Activated effector memory CD4-positive, alpha-beta T cell treated with Interleukin-2 at 50 U/mL for 16 hours (primary cell): ENCODE results near the gene STMN3.
"Not testable (repeated sequence)": the region's sequence is repeated elsewhere in the genome, so short reads cannot be mapped to it uniquely, and the experiment has no call there.

ENCODE experiments used
- DNase-seq: peaks from one replicate; pipeline ENCODE4 v3.0.0-alpha.2; 2020

Gene STMN3

GRCh38 chr20:63653974-63654668 is 897 bp upstream of the STMN3 start:
- DNase-seq = no peak

GRCh38 chr20:63652192-63652980 is 838 bp downstream of the STMN3 start:
- peak; percentile 25 for DNase-seq

DNA sequence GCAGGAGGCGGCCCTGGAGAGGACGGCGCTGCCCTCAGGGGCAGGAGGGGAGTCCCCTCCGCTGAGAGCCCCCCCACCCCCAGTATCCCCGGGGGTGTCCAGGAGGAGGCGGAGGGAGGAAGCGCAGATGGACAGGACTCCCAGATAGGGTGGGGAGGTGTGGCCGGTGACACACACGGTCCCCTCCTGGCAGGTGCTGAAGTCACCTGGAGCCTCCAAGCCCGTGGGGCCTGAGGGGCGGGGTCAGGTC is 1.4 kb downstream of the STMN3 start:
- DNase-seq = no peak

DNA sequence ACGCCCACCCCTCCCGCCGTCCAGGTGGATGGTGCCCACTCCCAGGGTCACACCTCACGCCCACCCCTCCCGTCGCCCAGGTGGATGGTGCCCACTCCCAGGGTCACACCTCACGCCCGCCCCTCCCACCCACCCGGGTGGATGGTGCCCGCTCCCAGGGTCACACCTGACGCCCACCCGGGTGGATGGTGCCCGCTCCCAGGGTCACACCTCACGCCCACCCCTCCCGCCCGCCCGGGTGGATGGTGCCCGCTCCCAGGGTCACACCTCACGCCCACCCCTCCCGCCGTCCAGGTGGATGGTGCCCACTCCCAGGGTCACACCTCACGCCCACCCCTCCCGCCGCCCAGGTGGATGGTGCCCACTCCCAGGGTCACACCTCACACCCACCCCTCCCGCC is 2.7 kb downstream of the STMN3 start:
- DNase-seq = not testable (repeated sequence)

- DNase-seq = no peak
Observed at GRCh38 chr20:63648895-63649589, 4.2 kb downstream of the STMN3 start.

DNA sequence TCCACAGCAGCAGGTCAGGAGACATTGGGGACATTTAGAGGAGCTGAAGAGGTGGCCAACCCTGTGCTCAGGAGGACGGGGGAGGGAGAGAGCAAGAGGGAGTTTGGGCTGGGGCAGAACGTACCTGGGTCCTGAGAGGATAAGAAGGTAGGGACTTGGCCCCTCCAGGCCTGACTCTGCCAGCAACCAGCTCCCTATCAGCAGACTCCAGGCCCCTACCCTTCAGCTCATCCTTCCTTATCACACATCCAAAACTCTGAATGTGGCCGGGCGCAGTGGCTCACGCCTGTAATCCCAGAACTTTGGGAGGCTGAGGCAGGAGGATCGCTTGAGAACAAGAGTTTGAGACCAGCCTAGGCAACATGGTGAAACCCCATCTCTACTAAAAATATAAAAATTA is 5.0 kb downstream of the STMN3 start:
- no peak for DNase-seq

DNA sequence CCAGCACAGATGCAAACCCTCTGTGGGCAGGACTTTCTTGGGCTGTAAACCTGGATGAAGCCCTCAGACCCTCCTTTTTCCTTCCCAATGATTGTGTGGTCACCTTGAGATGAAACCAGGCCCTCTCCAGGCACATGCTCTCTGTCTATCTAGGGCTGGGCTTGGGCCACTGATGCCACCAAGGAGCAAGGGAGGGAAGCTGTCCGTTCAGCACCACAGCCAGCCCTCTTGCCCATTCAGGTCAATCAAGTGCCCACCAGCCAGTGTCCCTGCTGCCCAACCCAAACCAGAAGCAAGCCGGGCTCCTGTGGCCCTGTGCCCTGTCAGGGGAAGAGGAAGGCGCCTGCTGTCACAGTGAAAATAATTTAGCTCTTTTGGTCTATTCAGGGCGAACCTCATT is 8.0 kb downstream of the STMN3 start:
- DNase-seq = no peak

DNA sequence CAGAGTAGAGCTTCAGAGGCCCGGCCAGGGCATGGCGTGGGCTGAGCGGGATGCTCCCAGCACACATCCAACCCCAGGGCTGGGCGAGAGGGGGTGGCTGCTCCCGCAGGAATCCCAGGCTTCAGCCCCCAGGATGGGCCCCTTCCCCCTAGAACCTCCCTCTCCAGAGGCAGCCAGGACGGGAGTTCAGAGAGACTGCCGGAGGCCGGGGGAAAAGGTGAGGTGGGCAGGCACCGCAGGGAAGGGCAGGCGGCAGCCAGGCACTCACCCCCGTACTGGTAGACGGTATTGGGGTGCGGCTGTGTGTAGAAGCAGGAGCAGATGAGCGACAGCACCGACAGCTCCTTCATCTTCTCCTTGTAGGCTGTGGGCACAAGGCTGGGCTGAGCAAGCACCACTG is 9.3 kb downstream of the STMN3 start:
- DNase-seq = no peak

GRCh38 chr20:63643499-63643898 is 9.7 kb downstream of the STMN3 start:
- no peak for DNase-seq

GRCh38 chr20:63642527-63643247 is 10.5 kb downstream of the STMN3 start:
- no peak for DNase-seq

DNA sequence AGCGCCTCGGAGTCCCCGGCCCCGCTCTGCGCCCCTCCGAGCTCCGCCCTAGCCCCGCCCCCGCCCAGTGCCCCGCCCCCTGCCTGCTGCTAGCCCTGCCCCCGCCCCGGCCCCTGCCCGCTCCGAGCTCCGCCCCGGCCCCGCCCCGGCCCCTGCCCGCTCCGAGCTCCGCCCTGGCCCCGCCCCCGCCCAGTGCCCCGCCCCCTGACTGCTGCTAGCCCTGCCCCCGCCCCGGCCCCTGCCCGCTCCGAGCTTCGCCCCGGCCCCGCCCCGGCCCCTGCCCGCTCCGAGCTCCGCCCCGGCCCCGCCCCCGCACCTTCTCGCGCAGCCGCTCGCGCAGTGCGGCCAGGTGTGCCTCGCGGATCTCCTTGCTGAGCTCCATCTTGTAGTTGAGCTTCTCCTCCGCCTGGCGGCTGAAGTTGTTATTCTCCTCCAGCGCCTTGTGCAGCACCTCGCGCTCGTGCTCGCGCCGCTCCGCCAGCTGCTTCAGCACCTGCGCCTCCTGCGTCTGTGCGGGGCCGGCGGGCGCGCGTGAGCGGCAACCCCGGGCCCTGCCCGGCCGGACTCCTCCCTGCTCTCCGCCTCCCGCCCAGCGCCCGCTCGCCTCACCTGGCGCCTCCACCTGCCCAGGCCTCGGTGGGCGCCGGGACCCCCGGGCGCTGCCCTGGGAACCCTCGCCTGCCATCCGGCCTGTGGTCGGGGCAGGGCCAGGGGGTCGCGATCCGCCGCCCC is 11.3 kb downstream of the STMN3 start:
- peak; percentile 98 for DNase-seq

DNA sequence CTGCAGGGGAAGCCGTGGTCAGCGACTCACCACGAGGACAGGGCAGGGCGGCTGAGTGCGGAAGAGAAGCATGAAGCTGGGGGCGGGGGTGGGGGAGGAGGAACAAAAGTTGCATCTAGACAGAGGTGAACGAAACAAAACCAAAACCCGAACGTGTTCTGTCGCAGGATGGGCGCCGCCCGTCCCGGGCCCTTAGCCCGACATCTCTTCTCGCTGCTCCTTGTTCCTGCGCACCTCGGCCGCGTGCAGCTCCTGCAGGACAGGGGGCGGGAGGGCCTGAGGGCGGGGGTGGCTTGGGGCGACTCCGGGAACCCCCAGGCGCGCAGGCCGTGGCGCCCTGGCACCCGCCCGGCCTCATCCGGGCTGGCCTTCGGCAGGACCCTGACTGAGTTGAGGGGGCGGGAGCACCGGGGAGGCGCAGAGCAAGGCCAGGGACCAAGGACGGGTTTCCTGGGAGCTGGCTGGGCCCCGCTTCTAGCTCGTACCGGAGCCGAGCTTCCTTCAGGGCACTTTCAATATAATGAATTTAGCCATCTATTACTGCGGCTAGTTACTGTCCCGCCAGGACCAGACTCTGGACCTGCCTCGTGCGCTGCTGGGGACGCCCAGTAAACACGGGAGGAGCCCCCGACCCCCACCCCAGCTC is 12.0 kb downstream of the STMN3 start:
- peak; percentile 52 for DNase-seq

- DNase-seq = peak; percentile 31
Observed at GRCh38 chr20:63640686-63641085, 12.5 kb downstream of the STMN3 start.

DNA sequence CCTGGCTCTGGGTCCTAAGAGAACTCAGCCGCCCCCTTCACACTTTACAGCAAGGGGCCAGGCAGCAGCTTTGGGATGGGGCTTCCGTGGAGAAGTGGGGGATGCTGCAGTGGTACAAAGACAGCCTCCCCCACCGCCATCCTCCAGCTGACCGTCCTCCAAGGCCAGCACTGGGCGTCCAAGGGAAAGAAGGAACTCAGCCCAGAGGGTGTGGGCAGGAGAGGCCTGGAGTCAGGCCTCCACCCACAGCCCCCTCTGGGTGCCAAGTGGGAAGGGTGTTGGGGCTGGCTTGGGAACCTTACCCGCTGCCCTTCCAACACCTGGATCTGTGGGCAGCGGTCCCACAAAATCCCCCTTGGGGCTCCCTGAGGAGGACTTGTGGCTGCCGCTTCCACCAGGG is 13.1 kb downstream of the STMN3 start:
- DNase-seq = no peak

DNA sequence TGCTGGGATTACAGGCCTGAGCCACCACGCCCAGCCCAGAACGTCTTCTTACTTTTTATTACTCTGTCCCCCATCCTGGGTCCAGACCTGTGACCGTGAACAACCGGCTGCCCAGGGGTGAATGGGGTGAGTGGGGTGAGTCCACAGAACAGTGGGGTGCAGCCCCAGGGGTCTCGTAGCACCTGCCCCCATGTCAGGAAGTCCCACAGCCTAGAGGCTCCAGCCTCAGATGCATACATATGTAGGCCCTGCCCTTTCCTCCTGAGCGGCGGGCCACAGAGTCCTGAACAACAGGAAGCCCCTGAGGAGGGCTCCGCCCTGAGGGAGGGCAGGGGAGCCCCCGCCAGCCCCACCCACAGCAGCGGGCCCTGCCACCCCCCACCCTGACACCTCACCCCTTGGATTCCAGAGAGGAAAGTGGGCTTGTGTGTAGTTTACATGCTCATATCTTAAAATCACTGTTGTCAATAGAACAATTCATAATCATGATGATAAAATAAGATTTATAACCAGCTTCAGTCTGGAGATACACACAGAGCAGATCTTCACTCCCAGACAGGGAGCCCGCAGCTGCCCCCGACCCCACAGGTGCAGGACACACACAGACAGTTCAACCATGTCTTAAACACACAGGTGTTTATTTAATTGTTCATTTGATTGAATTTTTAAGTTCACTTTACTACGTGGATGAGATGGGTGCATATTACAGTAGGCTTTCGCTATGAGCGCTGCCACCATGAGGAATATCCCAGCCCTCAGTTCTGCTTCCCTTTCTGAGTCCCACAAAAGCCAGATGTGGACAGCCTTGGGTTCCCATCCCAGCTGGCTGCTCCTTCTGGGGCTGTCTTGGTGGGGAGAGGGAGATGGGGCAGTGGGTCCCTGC is 13.9 kb downstream of the STMN3 start:
- DNase-seq = peak; percentile 85

DNA sequence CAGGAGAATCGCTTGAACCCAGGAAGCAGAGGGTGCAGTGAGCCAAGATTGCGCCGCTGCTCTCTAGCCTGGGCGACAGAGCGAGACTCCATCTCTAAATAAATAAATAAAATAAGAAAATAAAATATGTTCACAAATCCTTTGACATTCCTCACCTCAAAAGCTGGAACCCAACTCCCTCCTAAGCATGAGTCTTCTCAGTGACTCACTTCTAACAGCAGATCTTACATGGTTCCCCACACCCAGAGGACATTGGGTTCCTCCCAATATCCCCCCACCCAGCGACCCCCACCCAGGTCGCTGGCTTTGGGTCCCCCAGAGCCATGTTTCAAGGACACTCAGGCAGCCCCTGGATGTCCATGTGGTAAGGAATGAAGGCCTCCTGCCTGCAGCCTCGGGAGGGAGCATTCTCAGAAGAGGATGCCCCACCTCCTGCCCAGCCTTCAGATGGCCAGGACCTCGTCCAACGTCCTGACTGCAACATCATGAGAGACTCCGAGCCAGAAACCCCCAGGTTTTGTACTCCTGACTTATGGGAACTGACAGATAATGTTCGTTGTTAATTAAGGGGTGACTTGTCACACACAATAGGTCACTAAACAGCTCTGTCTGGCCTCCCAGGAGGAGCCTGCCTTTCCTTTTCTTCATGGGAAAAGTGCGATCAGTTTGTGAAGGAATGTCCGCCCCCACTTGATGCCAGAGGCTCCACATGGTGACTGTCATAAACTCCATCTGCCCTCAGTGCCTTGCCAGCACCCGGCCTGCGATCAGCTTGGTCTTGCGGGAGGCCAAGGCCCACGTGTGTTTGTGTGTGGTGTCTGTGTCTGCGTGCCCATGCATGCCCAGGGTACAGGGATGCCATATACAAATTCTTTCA is 16.2 kb downstream of the STMN3 start:
- DNase-seq = no peak

- peak; percentile 71 for DNase-seq
Observed at GRCh38 chr20:63635431-63636141, 17.6 kb downstream of the STMN3 start.

GRCh38 chr20:63633732-63634131 is 19.5 kb downstream of the STMN3 start:
- DNase-seq = no peak

DNA sequence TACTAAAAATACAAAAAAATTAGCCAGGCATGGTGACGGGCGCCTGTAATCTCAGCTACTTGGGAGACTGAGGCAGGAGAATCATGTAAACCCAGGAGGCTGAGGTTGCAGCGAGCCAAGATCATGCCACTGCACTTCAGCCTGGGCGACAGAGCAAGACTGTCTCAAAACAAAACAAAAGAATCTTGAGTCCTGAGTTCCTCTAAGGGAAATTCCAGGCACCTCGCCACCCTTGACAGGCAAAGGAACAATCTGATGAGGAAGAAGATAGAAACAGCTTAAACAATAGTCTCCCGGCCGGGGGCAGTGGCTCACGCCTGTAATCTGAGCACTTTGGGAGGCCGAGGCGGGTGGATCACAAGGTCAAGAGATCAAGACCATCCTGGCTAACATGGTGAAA is 21.8 kb downstream of the STMN3 start:
- DNase-seq = not testable (repeated sequence)
